GM03348 (cell line): ENCODE results near the gene CPXM2.

Experiments
- DNase-seq: peaks from one replicate; pipeline ENCODE4 v3.0.0; 2012; ENCODE audit warnings: low spot score

The CPXM2 gene

GRCh38 chr10:123891144-123892071, at the start of gene CPXM2:
TSS of gene CPXM2 (minus strand) at chr10:123891807. CDS start at chr10:123891659, 148 bp downstream.
- peak; percentile 83 for DNase-seq

- no peak for DNase-seq
Measured at GRCh38 chr10:123939591-123939990, 48.0 kb upstream of the CPXM2 start.

GRCh38 chr10:123938890-123939289, 47.3 kb upstream of the CPXM2 start:
- no peak for DNase-seq

GRCh38 chr10:123936426-123936825, 44.8 kb upstream of the CPXM2 start:
- no peak for DNase-seq

GRCh38 chr10:123935680-123936079, 44.1 kb upstream of the CPXM2 start:
- DNase-seq: no peak

- DNase-seq: no peak
Measured at GRCh38 chr10:123934846-123935245, 43.2 kb upstream of the CPXM2 start.

GRCh38 chr10:123930340-123931001, 38.9 kb upstream of the CPXM2 start:
- DNase-seq: peak; percentile 90

GRCh38 chr10:123929791-123930190, 38.2 kb upstream of the CPXM2 start:
- DNase-seq: no peak

GRCh38 chr10:123928427-123928826, 36.8 kb upstream of the CPXM2 start:
- DNase-seq: no peak

- DNase-seq: peak; percentile 72
Measured at GRCh38 chr10:123926401-123927264, 35.0 kb upstream of the CPXM2 start.

- no peak for DNase-seq
Measured at GRCh38 chr10:123922126-123922525, 30.5 kb upstream of the CPXM2 start.

GRCh38 chr10:123916775-123917174, 25.2 kb upstream of the CPXM2 start:
- DNase-seq: no peak

- DNase-seq: no peak
Measured at GRCh38 chr10:123913688-123914268, 22.2 kb upstream of the CPXM2 start.

- DNase-seq: no peak
Measured at GRCh38 chr10:123912871-123913270, 21.3 kb upstream of the CPXM2 start.

GRCh38 chr10:123912466-123912865, 20.9 kb upstream of the CPXM2 start:
- no peak for DNase-seq

- DNase-seq: no peak
Measured at GRCh38 chr10:123911866-123912265, 20.3 kb upstream of the CPXM2 start.

GRCh38 chr10:123909866-123910265, 18.3 kb upstream of the CPXM2 start:
- DNase-seq: no peak

GRCh38 chr10:123909426-123909825, 17.8 kb upstream of the CPXM2 start:
- DNase-seq: no peak

GRCh38 chr10:123908379-123908778, 16.8 kb upstream of the CPXM2 start:
- DNase-seq: no peak

- DNase-seq: no peak
Measured at GRCh38 chr10:123906884-123907652, 15.5 kb upstream of the CPXM2 start.

GRCh38 chr10:123906296-123906695, 14.7 kb upstream of the CPXM2 start:
- no peak for DNase-seq
